HL-60/S4 treated with phorbol 12-myristate 13-acetate at 8.2 ng/mL for 4 days and 3 days (cell line): ENCODE measurements around the gene SORCS1.

Source experiments
- in situ Hi-C: fragments of 300-500 bp; cut with MboI; formaldehyde crosslinking; loops from 2 replicates; pipeline ENCODE4 v1.15.0; 2022; ENCODE audit warnings: low sequenced_read_pairs

Gene SORCS1

GRCh38 chr10:106826716-106827115 is 337.8 kb downstream of the SORCS1 start:
- in situ Hi-C loops: no loop called here

- in situ Hi-C loops: no loop called here
These were observed 338.7 kb downstream of the SORCS1 start for GRCh38 chr10:106825576-106826364.

DNA sequence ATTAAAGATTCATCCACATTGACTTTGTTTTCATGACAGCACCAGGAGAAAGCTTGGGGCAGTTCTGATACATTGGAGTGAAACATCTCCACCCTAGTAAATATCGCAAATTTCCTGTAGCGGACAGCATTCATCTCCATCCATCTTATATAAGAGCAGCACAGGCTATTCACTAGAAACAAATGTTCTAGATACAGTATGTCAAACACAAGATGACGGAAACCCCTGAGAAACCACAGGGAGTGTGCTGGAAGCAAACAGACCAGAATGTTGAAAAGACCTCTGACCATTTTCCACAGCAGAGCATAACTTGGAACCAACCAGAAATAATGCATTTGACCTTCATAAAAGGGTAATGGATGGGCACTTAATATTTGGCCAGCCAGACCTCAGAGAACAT is 343.9 kb downstream of the SORCS1 start:
- in situ Hi-C loops: no loop called here

DNA sequence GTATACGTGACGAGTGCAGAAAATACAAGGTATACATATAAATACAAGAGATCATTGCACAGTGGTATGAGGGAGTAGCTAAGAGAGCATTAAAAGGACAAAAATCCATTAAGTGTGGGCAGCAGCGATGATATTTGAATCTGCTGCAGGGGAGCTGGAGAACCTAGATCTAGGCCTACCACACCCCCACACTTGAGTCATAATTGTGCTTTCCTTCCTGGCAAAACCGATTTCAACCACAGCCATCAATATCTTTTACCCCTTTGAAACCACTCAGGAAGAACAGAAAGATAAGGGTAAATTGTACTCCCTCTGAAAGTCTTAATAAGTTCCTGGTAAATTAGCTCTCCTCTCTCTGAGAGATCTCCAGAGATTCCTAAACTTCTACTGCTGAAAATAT is 345.0 kb downstream of the SORCS1 start:
- in situ Hi-C loops: no loop called here

- in situ Hi-C loops: no loop called here
These were observed 348.0 kb downstream of the SORCS1 start for GRCh38 chr10:106816318-106817085.

DNA sequence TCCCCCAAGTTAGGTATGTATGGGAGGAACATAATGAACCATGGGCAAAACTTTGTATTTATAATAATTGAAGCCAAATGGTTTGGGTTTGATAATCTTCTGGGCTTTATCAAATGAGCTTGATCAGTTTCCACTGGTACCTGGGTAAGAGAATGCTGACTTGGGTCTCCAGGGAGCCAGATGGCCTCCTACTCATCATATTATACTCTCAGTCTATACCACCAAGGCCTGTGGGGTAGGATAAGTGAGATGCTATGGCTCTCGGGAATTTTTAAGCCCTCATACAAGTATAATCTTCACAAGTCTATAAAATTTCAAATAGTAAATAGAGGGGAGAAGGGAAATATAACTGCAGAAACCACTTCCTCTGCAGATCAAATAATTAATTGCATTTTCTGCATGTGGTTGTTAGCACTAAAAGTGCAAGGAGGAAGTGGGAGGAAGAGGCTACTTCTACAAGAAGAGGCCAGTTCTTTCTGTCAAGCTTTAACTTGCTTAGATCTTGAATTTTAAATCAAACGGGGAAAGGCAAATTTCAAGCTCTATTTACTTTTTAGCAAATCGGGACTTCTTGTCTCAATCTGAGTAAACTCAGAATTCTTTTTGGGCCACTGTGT is 349.0 kb downstream of the SORCS1 start:
- in situ Hi-C loops: no loop called here

- in situ Hi-C loops: no loop called here
These were observed 359.4 kb downstream of the SORCS1 start for GRCh38 chr10:106804992-106805582.

DNA sequence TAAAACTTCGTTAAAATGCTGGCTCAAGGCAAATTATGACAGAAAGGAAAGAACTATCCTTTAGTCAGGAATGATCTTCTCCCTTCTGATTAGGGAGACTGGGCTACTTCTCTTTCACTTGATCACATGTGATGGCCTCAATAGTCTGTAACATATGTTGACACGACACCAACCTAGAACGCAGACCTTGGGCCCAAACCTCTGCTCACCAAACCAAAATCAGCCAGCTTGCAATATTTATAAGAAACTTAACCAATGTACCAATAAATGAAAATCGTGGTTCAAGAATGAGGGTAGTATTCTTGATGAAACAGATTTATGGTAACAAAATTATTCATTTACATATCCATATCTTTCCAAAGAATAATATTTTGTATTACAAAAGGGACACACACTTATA is 361.6 kb downstream of the SORCS1 start:
- in situ Hi-C loops: no loop called here

DNA sequence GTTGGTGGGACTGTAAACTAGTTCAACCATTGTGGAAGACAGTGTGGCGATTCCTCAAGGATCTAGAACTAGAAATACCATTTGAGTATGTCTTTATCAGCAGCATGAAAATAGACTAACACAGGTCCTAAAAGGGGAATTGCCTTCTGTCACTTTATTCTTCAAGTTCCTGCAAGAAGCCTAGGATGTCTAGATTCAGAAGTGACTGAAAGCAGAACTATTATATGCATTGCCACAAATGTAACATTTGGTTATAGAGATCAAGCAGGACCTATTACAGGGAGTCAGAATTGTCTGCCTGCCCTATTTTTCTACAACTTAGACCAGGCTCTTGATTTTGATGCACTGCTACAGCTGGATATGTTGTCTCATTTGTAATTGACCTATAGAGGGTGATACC is 364.7 kb downstream of the SORCS1 start:
- in situ Hi-C loops: no loop called here

DNA sequence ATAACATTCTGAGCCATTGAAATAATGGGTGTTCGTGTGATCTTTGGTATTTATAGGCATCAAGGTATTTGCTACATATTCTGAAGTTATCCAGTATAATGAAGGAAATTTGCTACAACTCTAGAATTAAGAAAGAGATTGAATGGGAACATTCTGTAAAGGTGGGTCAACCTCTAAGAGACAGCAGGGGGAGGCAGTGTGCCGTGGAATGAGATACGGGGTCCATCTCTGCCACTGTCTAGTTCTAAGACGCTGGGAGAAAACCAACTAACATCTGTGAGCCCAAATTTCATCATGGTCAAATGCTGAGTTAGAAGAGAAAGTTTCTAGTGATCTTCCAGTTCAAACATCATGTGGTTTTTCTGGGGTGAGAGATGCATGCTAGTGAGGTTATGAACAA is 368.9 kb downstream of the SORCS1 start:
- in situ Hi-C loops: no loop called here

- in situ Hi-C loops: no loop called here
These were observed 370.9 kb downstream of the SORCS1 start for GRCh38 chr10:106793617-106794016.

GRCh38 chr10:106789623-106790022 is 374.9 kb downstream of the SORCS1 start:
- in situ Hi-C loops: no loop called here

- in situ Hi-C loops: no loop called here
These were observed 375.5 kb downstream of the SORCS1 start for GRCh38 chr10:106788982-106789381.

DNA sequence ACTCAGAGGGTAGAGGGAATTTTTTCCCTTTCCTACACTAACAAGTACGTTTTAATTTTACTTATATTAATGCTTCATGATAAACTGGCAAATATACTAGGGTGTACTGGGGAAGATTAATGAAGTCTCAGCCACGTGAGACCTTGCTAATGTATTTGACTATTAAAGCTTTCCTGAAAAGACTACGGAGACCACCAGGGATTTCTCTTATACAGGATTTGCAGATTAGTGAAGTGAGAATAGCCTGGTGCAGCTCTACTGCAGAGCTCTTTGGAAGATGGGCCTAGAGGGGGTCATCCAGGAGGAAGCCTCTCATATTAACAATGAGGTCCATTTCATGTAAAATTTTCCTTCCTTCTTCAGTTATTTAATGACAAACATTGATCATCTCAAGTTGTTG is 379.0 kb downstream of the SORCS1 start:
- in situ Hi-C loops: no loop called here

DNA sequence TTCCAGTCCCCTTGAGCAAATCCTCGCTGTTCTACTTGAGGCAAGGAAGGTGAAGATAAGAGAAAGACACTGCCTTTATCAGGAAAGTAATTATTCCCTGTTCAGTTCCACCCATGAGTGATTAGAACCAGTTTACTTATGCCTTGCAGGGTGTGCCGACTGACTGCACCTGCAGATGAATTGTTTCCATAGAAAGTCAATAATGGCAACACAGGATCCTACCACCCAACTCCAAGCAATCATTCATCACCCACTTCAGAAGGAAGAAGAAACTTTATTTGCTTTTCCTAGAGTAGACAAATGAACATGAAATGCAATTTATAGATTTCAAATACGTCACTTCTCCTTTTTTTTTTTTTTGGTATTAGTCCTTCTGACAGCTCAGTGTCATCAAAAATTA is 383.9 kb downstream of the SORCS1 start:
- in situ Hi-C loops: no loop called here

DNA sequence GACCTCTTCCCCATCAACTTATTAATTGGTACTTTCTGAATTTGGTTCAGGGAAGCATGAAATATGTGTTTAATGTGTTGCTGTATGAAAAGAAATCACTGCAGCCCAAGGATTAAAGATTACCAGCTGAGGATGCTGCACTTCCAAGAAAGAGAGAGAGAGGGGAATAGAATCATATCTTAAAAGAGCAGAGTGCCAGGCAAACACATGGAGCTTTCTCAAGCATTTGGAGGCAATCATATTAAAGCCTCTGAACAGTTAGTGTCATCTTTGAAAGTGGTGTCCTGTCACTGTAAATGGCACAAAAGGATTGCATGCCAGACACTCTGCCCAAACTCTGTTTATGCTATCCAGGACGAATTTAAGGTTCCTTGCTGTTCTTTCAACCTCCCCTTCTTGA is 386.7 kb downstream of the SORCS1 start:
- in situ Hi-C loops: no loop called here

DNA sequence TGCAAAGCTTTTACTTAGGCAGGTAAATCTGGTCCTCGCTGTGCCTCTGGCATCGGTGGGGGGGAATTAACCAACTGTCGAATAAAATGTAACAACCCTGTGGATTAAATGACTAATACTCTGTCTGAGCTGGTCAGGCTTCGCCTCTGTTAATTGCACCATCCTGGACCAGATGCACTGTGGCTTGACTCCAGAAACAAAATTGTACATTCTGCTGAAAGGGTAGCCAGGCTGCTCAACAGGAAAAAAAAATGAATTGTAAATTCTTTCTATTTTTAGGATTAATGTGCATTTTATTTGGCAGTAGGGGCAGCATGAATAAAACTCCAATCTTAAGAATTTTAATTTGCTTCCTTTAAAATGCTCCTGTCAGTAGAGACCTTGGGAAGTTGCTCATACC is 389.4 kb downstream of the SORCS1 start:
- in situ Hi-C loops: no loop called here

- in situ Hi-C loops: no loop called here
These were observed 391.5 kb downstream of the SORCS1 start for GRCh38 chr10:106772957-106773356.

DNA sequence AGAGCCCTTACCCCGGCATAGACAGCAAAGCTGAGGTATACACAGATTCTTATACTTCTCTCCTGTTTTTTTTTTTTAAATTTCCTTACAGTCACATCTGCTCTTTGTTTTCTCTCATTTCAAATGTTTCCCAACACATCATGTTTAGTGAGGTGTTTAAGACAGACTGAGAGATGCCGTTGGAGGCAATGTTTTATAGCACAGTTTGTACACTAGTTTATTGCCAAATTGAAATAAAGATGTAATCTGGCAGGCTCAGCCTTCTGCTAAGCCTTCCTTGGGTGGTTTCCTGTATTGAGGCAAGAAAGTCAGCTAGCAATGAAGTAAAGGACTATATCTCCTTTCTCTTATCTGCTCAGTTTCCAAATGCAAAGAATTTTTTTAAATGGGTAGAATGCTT is 393.4 kb downstream of the SORCS1 start:
- in situ Hi-C loops: no loop called here

DNA sequence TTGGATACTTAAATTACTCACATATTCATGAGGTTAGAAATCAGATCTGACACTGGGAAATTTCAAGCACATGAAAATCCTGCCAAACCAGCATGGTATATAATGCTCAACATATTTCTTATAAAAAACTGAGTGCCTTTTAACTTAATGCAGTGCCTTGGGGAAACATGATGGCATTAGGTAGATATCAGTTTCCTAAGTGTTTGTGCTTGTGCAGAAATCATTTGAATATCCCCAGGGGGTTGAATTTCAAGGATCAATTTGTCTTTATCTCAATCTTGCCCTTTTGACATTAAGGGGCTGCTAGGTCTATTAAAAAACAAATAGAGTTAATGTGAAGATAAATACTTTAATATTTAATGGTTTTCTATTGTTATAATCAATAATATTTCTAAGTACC is 396.3 kb downstream of the SORCS1 start:
- in situ Hi-C loops: no loop called here

- in situ Hi-C loops: no loop called here
These were observed 398.6 kb downstream of the SORCS1 start for GRCh38 chr10:106765928-106766327.
